Measurements from ENCODE around the gene ZFP36. TPM values are rescaled to one million over a fixed set of nuclear protein-coding genes. Genes with fewer than 3 reads are reported as not detected.

The ZFP36 gene
- total RNA-seq, 1 donor from 2014 or later, result 21.6 TPM

DNA sequence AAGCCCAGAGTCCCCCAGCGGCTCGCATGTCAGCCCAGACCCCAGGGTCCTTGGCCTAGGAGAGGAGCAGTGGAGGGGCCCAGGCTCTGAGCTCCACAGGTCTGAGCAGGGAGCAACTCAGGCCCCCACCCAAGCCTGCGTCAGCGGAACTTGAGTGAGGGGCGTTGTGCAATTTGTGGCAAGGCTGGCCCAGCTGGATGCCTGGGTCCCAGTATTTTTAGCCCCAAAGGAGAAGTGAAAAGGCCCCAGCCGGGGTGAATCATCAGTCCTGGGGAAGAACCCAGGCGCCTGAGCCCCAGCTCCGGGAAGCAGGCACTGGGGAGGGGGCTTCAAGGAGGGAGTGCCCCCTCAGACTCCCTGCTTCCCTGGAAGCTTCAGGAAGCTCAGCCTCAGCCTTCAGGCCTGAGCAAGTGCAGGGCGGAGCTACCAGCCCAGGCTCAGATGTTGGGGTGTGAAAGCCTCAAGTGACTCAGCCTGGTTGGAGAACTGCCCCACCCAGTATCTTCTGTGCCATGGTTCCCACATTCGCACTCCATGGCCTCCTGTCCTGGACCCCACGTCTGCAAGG, 8.3 kb upstream of the ZFP36 start:
- H3K79me2 ChIP-seq (ENCODE audit: insufficient read depth, low read length), result peaks cover 7% of the 10 kb centered on the region
- no peaks in the 10 kb centered on the region for H3K27me3 Mint-ChIP-seq (ENCODE audit: low read depth, unreplicated experiment)
- H3K27me3 ChIP-seq (ENCODE audit: insufficient read depth, low read length), result no peaks in the 10 kb centered on the region
- H3K4me3 Mint-ChIP-seq (ENCODE audit: unreplicated experiment), result peak overlapping the region; percentile 45
- H3K9me3 Mint-ChIP-seq (ENCODE audit: unreplicated experiment), result no peaks in the 10 kb centered on the region
- TF ChIP-seq, protein P1, sequence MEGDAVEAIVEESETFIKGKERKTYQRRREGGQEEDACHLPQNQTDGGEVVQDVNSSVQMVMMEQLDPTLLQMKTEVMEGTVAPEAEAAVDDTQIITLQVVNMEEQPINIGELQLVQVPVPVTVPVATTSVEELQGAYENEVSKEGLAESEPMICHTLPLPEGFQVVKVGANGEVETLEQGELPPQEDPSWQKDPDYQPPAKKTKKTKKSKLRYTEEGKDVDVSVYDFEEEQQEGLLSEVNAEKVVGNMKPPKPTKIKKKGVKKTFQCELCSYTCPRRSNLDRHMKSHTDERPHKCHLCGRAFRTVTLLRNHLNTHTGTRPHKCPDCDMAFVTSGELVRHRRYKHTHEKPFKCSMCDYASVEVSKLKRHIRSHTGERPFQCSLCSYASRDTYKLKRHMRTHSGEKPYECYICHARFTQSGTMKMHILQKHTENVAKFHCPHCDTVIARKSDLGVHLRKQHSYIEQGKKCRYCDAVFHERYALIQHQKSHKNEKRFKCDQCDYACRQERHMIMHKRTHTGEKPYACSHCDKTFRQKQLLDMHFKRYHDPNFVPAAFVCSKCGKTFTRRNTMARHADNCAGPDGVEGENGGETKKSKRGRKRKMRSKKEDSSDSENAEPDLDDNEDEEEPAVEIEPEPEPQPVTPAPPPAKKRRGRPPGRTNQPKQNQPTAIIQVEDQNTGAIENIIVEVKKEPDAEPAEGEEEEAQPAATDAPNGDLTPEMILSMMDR (IDR thresholded peaks at IDR 0.05; ENCODE audit: insufficient read depth, low read depth, low read length), result no peak
- no peak for TF ChIP-seq EZH2 (IDR thresholded peaks at IDR 0.05; ENCODE audit: insufficient read depth, low read length)
- DNase-seq (ENCODE audit: low read depth) (peak; percentile 65), FAIRE-seq (no peak)
- H3K36me3 ChIP-seq (ENCODE audit: insufficient read depth, low read length), result peaks cover 6% of the 10 kb centered on the region
- peak overlapping the region; percentile 68 for H3K9ac ChIP-seq (ENCODE audit: low read length)
- no peak overlapping the region for H2AFZ ChIP-seq (ENCODE audit: low read depth, low read length)
- H4K20me1 ChIP-seq (ENCODE audit: insufficient read depth, low read length), result peaks cover 6% of the 10 kb centered on the region
- peaks cover 23% of the 10 kb centered on the region for H3K4me1 Mint-ChIP-seq (ENCODE audit: low read depth, unreplicated experiment)
- H3K4me1 ChIP-seq (ENCODE audit: insufficient read depth, low read length), result peaks cover 39% of the 10 kb centered on the region
- no peak overlapping the region for H3K4me3 ChIP-seq (ENCODE audit: insufficient read depth, low read depth, low read length)
- peak overlapping the region; percentile 37 for H3K4me2 ChIP-seq (ENCODE audit: low read length)
- H3K27ac Mint-ChIP-seq (ENCODE audit: unreplicated experiment), result peak overlapping the region; percentile 68
- peaks cover 2% of the 10 kb centered on the region for H3K36me3 Mint-ChIP-seq (ENCODE audit: low read depth, unreplicated experiment)
- H3K9me3 ChIP-seq (ENCODE audit: insufficient read depth, low read depth, low read length), result no peaks in the 10 kb centered on the region
- peak overlapping the region; percentile 61 for H3K27ac ChIP-seq (ENCODE audit: low read depth, low read length)

GRCh38 chr19:39399668-39400050, 7.0 kb upstream of the ZFP36 start:
- peaks cover 2% of the 10 kb centered on the region for H3K36me3 Mint-ChIP-seq (ENCODE audit: low read depth, unreplicated experiment)
- H3K9ac ChIP-seq (ENCODE audit: low read length), result no peak overlapping the region
- FAIRE-seq (no peak), DNase-seq (ENCODE audit: low read depth) (no peak)
- no peak overlapping the region for H3K27ac Mint-ChIP-seq (ENCODE audit: unreplicated experiment)
- H3K4me1 Mint-ChIP-seq (ENCODE audit: low read depth, unreplicated experiment), result peaks cover 26% of the 10 kb centered on the region
- TF ChIP-seq, protein P1 (IDR thresholded peaks at IDR 0.05; ENCODE audit: insufficient read depth, low read depth, low read length), result no peak
- TF ChIP-seq EZH2 (IDR thresholded peaks at IDR 0.05; ENCODE audit: insufficient read depth, low read length), result no peak
- no peaks in the 10 kb centered on the region for H4K20me1 ChIP-seq (ENCODE audit: insufficient read depth, low read length)
- no peaks in the 10 kb centered on the region for H3K27me3 ChIP-seq (ENCODE audit: insufficient read depth, low read length)
- peaks cover 3% of the 10 kb centered on the region for H3K36me3 ChIP-seq (ENCODE audit: insufficient read depth, low read length)
- no peak overlapping the region for H3K27ac ChIP-seq (ENCODE audit: low read depth, low read length)
- peaks cover 45% of the 10 kb centered on the region for H3K4me1 ChIP-seq (ENCODE audit: insufficient read depth, low read length)
- H2AFZ ChIP-seq (ENCODE audit: low read depth, low read length), result no peak overlapping the region
- no peak overlapping the region for H3K4me3 ChIP-seq (ENCODE audit: insufficient read depth, low read depth, low read length)
- H3K27me3 Mint-ChIP-seq (ENCODE audit: low read depth, unreplicated experiment), result no peaks in the 10 kb centered on the region
- no peaks in the 10 kb centered on the region for H3K9me3 ChIP-seq (ENCODE audit: insufficient read depth, low read depth, low read length)
- H3K4me2 ChIP-seq (ENCODE audit: low read length), result no peak overlapping the region
- H3K4me3 Mint-ChIP-seq (ENCODE audit: unreplicated experiment), result peak overlapping the region; percentile 42
- H3K9me3 Mint-ChIP-seq (ENCODE audit: unreplicated experiment), result no peaks in the 10 kb centered on the region
- H3K79me2 ChIP-seq (ENCODE audit: insufficient read depth, low read length), result peaks cover 4% of the 10 kb centered on the region

- no peaks in the 10 kb centered on the region for H3K27me3 Mint-ChIP-seq (ENCODE audit: low read depth, unreplicated experiment)
- DNase-seq (ENCODE audit: low read depth) (no peak), FAIRE-seq (no peak)
- H2AFZ ChIP-seq (ENCODE audit: low read depth, low read length), result no peak overlapping the region
- no peak overlapping the region for H3K27ac ChIP-seq (ENCODE audit: low read depth, low read length)
- no peak overlapping the region for H3K4me3 ChIP-seq (ENCODE audit: insufficient read depth, low read depth, low read length)
- H3K4me1 Mint-ChIP-seq (ENCODE audit: low read depth, unreplicated experiment), result peaks cover 24% of the 10 kb centered on the region
- H3K9me3 ChIP-seq (ENCODE audit: insufficient read depth, low read depth, low read length), result no peaks in the 10 kb centered on the region
- no peaks in the 10 kb centered on the region for H3K27me3 ChIP-seq (ENCODE audit: insufficient read depth, low read length)
- H3K4me1 ChIP-seq (ENCODE audit: insufficient read depth, low read length), result peaks cover 45% of the 10 kb centered on the region
- no peak overlapping the region for H3K9ac ChIP-seq (ENCODE audit: low read length)
- H3K36me3 ChIP-seq (ENCODE audit: insufficient read depth, low read length), result peaks cover 3% of the 10 kb centered on the region
- peaks cover 2% of the 10 kb centered on the region for H3K36me3 Mint-ChIP-seq (ENCODE audit: low read depth, unreplicated experiment)
- peaks cover 3% of the 10 kb centered on the region for H3K79me2 ChIP-seq (ENCODE audit: insufficient read depth, low read length)
- TF ChIP-seq, protein P1 (IDR thresholded peaks at IDR 0.05; ENCODE audit: insufficient read depth, low read depth, low read length), result no peak
- TF ChIP-seq EZH2 (IDR thresholded peaks at IDR 0.05; ENCODE audit: insufficient read depth, low read length), result no peak
- H4K20me1 ChIP-seq (ENCODE audit: insufficient read depth, low read length), result no peaks in the 10 kb centered on the region
- no peak overlapping the region for H3K4me3 Mint-ChIP-seq (ENCODE audit: unreplicated experiment)
- no peak overlapping the region for H3K4me2 ChIP-seq (ENCODE audit: low read length)
- H3K9me3 Mint-ChIP-seq (ENCODE audit: unreplicated experiment), result no peaks in the 10 kb centered on the region
- no peak overlapping the region for H3K27ac Mint-ChIP-seq (ENCODE audit: unreplicated experiment)
Observed at GRCh38 chr19:39400061-39400460, 6.6 kb upstream of the ZFP36 start.
